SU-DHL-6 (cell line): ENCODE measurements around the gene NCAPD3.

Experiments used
- H2AFZ ChIP-seq: fragments of 200-600 bp; sonication (generic); 2 replicates; pipeline ENCODE4 v1.6.1; 2014; ENCODE audit warnings: low read depth, mild to moderate bottlenecking, moderate library complexity, mixed read lengths, antibody characterized with exemption, low read length; ENCODE audit not compliant: severe bottlenecking
- H3F3A ChIP-seq: fragments of 200-600 bp; shearing (Covaris generic); 2 replicates; pipeline ENCODE4 v1.6.0; 2016; ENCODE audit warnings: antibody characterized with exemption, mild to moderate bottlenecking; ENCODE audit not compliant: insufficient read depth
- H3K27ac ChIP-seq: fragments of 200-600 bp; sonication (generic); 2 replicates; pipeline ENCODE4 v1.5.1; 2016; ENCODE audit warnings: low read depth, mild to moderate bottlenecking, low read length, moderate library complexity, mixed read lengths
- H3K27me3 ChIP-seq: fragments of 200-600 bp; sonication (generic), shearing (Covaris generic); 2 replicates; pipeline ENCODE4 v1.6.0; 2014; ENCODE audit warnings: mild to moderate bottlenecking, low read length
- H3K36me3 ChIP-seq: fragments of 200-600 bp; sonication (generic); 2 replicates; pipeline ENCODE4 v1.6.1; 2014; ENCODE audit warnings: mild to moderate bottlenecking, low read length, mixed read lengths
- H3K4me2 ChIP-seq: fragments of 300-600, 200-600 bp; shearing (Covaris generic), sonication (generic); 2 replicates; pipeline ENCODE4 v1.6.0; 2014; ENCODE audit warnings: low read length, low read depth, mild to moderate bottlenecking; ENCODE audit not compliant: poor library complexity, severe bottlenecking
- H3K4me3 ChIP-seq: fragments of 200-600 bp; sonication (generic); 2 replicates; pipeline ENCODE4 v1.5.1; 2014; ENCODE audit warnings: antibody characterized with exemption, low read length, mild to moderate bottlenecking, mixed read lengths; ENCODE audit not compliant: insufficient read depth, poor library complexity, severe bottlenecking
- H3K79me2 ChIP-seq: fragments of 200-600 bp; sonication (generic); 2 replicates; pipeline ENCODE4 v1.6.1; 2014; ENCODE audit warnings: mild to moderate bottlenecking, low read length, moderate library complexity; ENCODE audit not compliant: insufficient read depth
- H3K9ac ChIP-seq: fragments of 200-600 bp; sonication (generic); 2 replicates; pipeline ENCODE4 v1.7.0; 2014; ENCODE audit warnings: mild to moderate bottlenecking, low read length
- H3K9me2 ChIP-seq: fragments of 200-600 bp; sonication (generic); replicated peaks from 2 replicates; pipeline ENCODE4 v1.6.1; 2014; ENCODE audit warnings: low read length; ENCODE audit not compliant: insufficient read depth
- H3K9me3 ChIP-seq: fragments of 200-600 bp; sonication (generic); 2 replicates; pipeline ENCODE4 v1.6.1; 2014; ENCODE audit warnings: low read length, mixed read lengths; ENCODE audit not compliant: insufficient read depth
- H4K20me1 ChIP-seq: fragments of 200-600 bp; sonication (generic); 2 replicates; pipeline ENCODE4 v1.6.1; 2014; ENCODE audit warnings: low read depth, mild to moderate bottlenecking, antibody characterized with exemption, low read length, moderate library complexity, mixed read lengths
- CTCF ChIP-seq: fragments of 200-600 bp; sonication (generic); IDR thresholded peaks from one replicate; pipeline ENCODE4 v1.5.1; 2017; ENCODE audit warnings: antibody characterized with exemption, mild to moderate bottlenecking, low read length, moderate library complexity; ENCODE audit not compliant: insufficient read depth, poor library complexity, severe bottlenecking
- EZH2phosphoT487 ChIP-seq: fragments of 200-600 bp; sonication (generic), shearing (Covaris generic); conservative IDR thresholded peaks from 2 replicates; pipeline ENCODE4 v1.6.1; 2018; ENCODE audit warnings: mild to moderate bottlenecking, antibody characterized with exemption, low read length, moderate library complexity, mixed read lengths

NCAPD3 gene

GRCh38 chr11:134120143-134120850 lies 103.5 kb downstream of the NCAPD3 start:
- no peaks in the 10 kb centered on the region for H4K20me1 ChIP-seq
- TF ChIP-seq EZH2phosphoT487 (no peak), CTCF (no peak)
- H3K27me3 ChIP-seq: no peaks in the 10 kb centered on the region
- H3K4me2 ChIP-seq: no peak overlapping the region
- H2AFZ ChIP-seq: no peak overlapping the region
- no peaks in the 10 kb centered on the region for H3K9me2 ChIP-seq
- H3K4me3 ChIP-seq: no peak overlapping the region
- H3K9me3 ChIP-seq: no peaks in the 10 kb centered on the region
- no peaks in the 10 kb centered on the region for H3K36me3 ChIP-seq
- no peaks in the 10 kb centered on the region for H3K79me2 ChIP-seq
- H3F3A ChIP-seq: no peaks in the 10 kb centered on the region
- no peak overlapping the region for H3K9ac ChIP-seq
- no peak overlapping the region for H3K27ac ChIP-seq

DNA sequence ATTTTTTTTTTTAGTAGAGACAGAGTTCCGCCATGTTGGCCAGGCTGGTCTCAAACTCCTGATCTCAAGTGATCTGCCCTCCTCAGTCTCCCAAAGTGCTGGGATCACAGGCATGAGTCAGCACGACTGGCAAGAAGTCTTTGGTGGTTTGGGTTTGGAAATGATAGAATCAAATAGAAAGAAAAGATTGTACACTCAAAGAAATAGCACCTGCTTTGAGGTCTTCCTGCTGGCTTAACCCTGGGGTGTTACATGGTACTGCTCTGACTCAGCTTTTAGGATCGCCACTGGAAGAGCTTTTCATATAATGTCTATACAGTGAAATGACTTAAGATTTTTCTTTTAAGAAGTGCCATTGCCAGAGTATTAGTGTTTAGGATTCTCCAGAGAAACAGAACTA lies 104.7 kb downstream of the NCAPD3 start:
- Histone ChIP-seq H4K20me1 (no peaks in the 10 kb centered on the region), H3K27me3 (no peaks in the 10 kb centered on the region), H3K27ac (no peak overlapping the region), H3F3A (no peaks in the 10 kb centered on the region), H3K4me2 (no peak overlapping the region), H3K4me3 (no peak overlapping the region), H3K9me3 (no peaks in the 10 kb centered on the region), H3K9ac (no peak overlapping the region), H2AFZ (no peak overlapping the region), H3K36me3 (no peaks in the 10 kb centered on the region), H3K79me2 (no peaks in the 10 kb centered on the region), H3K9me2 (no peaks in the 10 kb centered on the region)
- TF ChIP-seq EZH2phosphoT487 (no peak), CTCF (no peak)

- no peak overlapping the region for H3K4me2 ChIP-seq
- H3K4me3 ChIP-seq: no peak overlapping the region
- H3K9me2 ChIP-seq: no peaks in the 10 kb centered on the region
- no peak overlapping the region for H2AFZ ChIP-seq
- H3F3A ChIP-seq: no peaks in the 10 kb centered on the region
- no peaks in the 10 kb centered on the region for H3K36me3 ChIP-seq
- H4K20me1 ChIP-seq: no peaks in the 10 kb centered on the region
- H3K27ac ChIP-seq: no peak overlapping the region
- H3K9ac ChIP-seq: no peak overlapping the region
- H3K79me2 ChIP-seq: no peaks in the 10 kb centered on the region
- no peak for TF ChIP-seq EZH2phosphoT487
- TF ChIP-seq CTCF: no peak
- H3K9me3 ChIP-seq: no peaks in the 10 kb centered on the region
- H3K27me3 ChIP-seq: no peaks in the 10 kb centered on the region
These were observed 105.8 kb downstream of the NCAPD3 start for GRCh38 chr11:134118006-134118405.
